Stimulated activated CD4-positive, alpha-beta T cell treated with anti-CD3 and anti-CD28 coated beads, TNF-alpha, amount 100 ng/mL, for 1 hour (primary cell): ENCODE measurements around the gene BACH2.
A peak's percentile ranks its signal among the peaks of the same experiment; 100 is the strongest.

Experiments
- DNase-seq, 3 donors: peaks; one replicate each; pipeline ENCODE4 v3.0.0-alpha.2; 2020; ENCODE audit warnings: low read depth in 3 of 3, low spot score in 1 of 3

Gene BACH2

DNA sequence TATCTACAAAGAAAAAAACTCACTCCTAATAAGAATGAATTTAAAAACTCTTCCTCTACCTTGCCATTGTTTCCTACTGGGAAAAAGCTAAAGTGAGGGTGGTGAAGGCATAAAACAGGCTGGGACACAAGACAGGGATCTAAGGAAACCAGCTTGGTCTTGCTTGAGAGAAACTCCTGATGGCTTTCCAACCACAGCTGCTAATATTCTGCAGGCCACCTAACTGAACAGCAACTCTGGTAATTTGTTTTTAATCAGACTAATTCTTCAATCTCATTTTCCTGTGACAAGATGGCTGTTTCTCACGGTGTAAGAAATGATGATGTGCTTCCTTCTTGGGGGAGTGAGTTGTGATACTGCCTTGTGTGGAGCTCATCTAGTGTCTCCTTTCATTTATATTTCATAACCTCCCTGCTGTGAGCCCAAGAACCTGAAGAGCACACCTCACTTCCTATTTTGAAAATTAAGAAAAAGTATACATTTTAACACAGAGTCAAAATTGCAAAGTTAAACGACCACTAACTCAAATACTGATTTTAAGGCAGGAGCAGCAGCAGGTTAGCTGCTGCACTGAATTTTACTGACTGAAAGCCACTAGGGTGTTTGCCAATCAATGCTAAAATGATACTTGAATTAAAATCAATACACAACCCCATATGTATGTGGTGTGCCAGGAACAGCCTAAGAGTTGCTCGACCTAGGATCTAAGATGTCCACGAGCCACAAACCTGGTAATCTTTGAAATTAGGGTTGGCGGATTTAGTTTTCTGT is 58.0 kb downstream of the BACH2 start:
- DNase-seq: no peak

DNA sequence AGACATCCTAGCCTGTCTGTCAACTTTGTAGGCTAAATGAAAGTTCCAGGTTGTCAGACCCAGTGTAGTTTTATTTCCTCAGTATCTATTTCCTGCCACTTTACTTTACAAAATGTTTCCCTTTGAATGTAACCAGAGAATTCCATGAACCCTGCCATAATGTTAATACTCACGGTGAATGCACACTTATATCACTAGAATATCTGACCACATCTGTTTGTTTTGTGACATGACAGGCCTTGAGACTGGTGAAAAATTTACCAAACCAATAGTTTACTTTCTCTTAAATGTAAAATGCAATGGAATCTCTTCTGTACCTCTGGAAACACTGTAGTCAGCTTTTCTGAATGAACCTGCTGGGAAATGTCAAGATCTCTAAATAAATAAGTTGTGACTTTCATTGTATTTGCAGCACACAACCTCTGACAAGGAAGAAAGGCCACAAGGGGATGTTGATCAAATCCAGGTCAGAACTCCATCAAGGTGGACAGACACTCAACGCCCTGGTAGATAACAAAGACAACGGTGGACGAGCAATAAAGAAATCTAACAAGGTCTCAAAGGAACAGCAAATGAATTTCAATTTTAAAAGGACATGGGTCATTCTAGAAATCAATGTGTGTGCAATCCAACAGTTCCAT is 59.2 kb downstream of the BACH2 start:
- no peak for DNase-seq

DNA sequence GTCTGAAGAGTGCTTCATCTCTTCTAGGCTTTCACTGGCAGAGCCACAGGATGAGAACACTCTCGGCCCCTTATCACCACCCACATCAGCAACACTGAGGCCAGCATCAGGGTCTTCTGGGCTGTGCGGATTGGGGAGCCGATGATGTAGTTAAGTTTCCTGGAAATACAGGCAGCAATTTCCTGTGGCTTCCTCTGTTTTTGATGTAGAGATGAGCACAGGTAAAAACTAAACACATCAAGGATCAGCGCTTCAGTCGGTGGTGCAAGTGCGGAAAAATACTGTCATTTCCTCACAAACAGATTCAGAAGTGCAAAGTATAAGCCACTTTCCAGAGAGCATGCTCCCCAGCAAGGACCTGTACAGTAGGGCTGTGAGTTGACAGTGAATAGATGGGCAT is 62.6 kb downstream of the BACH2 start:
- peak in 2 of 3 donors; percentile 47 to 53 for DNase-seq

DNA sequence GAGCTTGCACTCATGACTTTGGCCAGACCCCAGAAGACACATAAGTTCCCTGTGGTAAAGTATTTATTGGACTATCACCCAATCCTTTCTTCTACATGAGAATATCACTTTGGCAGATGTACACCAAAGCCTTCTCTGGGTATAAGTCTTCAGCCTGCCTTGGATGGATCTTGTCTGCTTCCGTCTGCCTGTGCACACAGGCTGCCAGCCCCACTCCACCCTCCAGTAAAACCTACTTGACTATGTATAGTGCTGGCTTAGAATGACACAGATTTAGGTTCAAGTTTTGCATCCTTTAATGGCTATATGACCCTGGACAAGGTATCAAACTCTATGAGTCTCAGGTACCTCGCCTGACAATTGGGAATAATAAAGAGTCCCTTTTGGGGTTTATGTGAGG is 63.4 kb downstream of the BACH2 start:
- no peak for DNase-seq

DNA sequence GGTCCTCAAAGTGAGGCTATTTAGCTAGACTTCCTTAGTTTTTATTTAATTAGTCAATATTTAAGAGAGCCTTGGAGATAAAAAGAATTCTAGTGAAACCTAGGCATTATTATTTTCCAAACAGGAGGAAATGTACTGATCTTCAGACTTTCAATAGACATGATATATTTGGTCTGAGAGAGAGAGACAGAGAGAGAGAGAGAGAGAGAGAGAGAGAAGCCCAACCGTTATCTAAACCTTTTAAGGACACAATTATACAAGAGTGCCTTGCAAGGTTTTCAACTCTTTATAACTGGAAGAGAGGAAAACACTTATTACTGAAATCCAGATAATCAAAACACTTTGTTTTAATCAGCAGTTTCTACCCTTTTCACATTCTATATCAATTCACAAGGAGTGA is 64.8 kb downstream of the BACH2 start:
- DNase-seq: no peak

DNA sequence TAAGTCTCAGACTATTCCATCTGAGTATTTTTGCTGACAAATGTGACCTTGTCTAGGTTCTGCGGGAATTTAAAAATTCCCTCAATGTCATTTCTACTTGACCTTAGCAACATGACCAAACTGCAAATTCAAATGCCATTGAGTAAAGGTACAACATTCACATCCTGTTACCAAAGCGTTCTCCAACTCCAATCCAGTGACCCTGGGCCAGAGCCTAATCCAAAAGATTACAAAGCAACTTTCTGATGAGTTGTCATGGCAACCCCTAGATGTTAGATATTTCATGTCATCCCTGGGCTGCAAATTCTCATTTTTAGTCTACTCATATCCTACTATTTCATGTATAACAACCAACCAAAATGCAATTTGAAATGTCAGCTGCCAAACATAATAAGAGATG is 65.3 kb downstream of the BACH2 start:
- no peak for DNase-seq

DNA sequence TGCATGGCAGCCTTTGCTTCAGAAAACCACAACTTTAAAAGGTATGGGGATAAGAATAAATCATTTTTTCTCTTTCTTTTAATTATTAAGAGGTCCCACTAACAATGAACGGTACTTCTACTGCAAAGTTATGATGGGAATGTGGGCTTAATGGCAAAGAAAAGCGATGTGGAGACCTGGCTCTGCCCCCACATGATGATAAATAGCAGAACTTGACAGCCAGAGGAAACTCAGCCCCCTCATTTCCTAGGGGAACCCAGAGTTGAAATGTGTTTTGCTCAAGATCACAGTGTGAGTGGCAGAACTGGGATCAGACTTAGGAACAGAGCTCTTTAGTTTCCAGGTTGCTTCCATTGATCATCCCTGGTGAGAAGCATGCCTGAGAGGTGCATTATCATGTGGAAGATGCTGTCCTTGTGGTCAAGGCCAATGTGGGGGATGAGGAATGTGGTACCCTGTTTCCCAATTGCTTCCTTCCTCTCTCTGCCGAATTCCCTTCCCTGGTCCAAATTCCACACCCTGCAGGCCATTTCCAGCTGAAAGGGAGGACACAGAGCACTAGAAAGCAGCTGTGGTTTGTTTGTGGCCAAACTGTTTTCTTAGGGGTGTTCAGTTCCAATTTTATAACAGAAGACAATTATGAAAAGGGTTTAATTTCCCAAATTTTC is 66.0 kb downstream of the BACH2 start:
- no peak for DNase-seq

DNA sequence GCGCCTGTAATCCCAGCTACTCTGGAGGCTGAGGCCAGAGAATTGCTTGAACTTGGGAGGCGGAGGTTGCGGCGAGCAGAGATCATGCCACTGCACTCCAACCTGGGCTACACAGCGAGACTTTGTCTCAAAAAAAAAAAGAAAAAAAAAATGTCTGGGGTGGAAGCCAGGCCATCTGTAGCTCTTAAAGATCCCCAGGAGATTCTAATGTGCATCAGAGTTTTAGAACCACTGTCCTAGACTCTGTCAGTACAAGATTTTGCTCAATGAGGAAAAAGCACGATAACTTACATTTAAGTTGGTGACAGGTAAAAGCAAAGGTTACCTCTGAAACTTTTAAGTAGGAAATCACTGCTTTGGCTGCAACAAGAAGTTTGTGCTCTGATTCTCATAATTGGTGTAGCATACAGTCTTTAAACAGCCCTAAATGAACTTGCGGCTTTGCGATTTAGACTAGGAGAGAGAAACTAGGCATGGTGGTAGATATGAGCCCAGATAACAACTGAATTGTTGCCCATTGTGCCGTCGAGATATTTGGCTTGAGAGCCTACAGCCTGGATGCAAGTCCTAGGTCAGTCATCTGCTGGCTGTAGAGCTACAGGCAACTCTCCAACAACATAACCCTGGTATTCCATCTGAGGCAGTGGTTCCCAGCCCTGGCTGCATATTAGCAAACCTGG is 67.2 kb downstream of the BACH2 start:
- no peak for DNase-seq

DNA sequence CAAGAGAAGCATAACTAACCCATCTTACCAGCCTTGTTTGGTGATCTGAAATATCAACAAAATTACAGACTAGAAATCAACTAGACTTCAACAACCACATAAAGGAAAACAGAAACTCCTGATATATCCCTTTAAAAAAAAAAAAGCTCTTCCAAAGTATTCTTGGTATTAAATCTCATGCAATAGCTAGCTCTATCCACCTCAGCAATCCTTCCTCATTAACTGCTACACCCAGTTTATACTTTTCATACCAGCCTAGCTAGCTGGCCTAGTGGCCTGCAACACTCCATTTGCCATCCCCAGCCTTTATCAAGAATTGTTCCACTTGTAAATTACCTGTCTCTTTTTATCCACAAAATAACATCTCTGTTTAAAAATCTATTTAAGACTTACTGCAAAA is 69.0 kb downstream of the BACH2 start:
- DNase-seq: no peak

DNA sequence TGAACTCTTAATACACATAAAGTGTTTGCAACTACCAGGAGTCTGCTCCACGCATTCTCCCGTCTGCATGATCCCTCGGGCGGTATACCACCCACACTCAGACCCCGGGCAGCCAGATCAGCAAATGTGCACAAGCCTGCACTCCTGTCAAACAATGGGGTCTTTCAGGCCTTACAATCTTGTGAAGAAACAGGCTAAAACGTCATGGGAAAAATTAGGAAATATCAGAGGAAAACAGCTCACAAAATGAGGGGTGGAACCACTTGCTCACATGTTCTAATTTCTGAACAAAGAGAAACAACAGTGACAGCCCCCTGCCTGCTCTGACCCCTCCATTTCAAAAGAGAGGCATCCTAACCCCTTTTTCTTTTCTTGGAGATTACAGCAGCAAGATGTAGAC is 69.4 kb downstream of the BACH2 start:
- DNase-seq: no peak

DNA sequence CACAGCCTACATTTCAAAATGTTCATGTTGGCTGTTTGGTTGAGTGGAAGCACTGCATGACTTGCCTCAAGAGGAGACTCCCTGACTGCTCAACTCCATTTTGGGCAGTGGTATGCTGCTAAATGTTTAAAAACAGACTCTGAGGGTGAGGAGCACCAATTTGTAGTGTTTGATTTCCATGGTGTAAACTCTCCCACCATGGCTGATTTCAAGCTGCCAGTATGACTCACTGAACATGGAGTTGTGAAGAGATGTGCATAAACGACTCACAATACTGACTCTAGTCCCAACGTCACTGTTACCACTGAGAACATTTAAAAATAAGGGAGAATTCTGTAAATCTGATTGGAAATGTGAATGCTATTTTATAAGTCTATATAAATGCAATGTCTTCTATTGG is 70.4 kb downstream of the BACH2 start:
- no peak for DNase-seq

DNA sequence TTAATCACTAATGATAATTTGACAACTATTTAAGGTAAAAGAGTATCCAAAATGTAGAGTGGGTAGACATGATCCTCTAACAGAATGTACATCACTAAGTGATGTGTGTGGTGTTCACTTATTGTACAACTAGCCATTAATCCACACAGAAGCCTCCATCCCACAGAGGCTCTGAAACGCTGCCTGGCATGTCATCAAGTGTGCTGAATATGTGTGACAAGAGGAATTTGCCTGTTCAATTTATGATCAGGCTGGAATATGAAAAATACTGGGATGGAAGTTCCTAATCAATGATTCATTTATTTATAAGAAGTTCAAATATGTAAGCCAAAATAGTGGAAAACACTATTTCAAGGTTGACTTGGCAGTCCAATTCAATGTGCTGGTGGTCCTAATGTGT is 72.4 kb downstream of the BACH2 start:
- no peak for DNase-seq

DNA sequence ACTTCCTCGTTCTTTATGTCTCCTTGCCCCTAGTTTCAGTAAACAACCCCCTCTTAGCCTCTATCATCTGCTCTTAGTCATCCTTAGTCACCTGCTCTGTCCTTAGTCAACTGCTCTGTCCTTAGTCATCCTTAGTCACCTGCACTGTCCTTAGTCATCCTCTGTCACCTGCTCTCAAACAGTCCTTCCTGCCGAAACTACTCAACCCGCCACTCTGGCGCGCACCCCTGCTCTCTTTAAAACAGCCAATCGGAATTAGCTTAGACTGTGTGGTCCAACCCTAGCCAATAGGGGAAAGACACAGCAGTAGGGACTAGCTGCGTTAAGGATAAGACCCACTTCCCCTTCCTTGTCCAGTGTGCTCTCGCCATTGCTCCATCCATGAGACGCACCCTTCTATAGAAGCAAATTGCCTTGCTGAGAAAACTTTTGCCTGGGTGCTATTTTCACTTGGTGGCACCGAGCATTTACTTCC is 73.9 kb downstream of the BACH2 start:
- peak in 1 of 3 donors; percentile 34 for DNase-seq

DNA sequence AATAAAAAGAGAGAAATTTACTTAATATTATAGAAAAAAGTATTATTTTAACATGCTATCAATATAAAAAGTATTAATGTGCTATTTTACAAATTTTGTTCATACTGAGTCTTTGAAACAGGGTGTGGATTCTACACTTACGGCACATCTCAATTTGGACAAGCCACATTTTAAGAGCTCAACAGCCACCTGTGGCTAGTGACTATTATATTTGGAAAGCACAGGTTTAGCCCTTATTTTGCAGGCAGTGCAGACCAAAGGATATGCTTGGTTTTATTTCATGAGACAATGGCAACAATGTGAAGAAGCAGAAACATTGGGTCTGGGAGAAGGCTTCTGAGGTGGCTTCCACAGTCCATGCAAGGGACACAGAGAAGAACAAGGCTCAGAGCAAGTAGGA is 74.6 kb downstream of the BACH2 start:
- no peak for DNase-seq

DNA sequence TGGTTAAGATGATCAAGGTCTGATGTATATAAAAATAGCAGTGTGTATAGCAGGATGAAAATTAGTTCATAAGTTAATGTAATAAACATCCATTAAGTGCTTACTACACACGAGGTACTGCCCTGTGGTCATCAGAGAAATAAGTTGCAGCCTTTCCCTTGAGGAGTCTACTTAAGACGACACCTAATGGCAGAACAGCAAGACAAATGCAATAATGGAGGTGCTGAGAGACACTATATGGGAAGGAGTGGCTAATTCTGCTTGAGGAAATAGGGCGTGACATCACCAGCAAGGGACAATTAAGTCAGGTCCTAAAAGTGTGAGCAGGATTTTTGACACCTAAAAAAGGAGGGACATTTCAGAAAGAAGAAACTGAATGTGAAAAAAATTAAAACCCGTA is 75.2 kb downstream of the BACH2 start:
- no peak for DNase-seq

DNA sequence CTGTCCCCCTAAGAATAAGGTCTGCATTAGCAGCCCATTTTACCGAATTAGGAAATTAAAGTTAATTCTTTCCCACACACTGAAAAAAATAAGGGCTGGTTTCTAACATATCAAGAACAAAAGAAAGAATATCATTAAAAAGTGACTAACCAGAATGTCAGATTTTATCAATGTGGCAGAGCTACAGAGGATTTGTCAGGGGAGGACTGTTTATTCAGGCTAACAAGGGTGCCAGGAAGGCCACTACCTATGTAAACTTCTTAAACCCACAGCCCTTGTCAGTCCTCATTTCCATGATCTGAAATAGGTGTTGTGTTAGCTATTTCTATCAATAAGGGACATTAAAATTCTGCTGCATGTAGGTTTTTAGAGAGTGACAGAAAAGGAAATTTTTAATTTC is 76.4 kb downstream of the BACH2 start:
- no peak for DNase-seq

DNA sequence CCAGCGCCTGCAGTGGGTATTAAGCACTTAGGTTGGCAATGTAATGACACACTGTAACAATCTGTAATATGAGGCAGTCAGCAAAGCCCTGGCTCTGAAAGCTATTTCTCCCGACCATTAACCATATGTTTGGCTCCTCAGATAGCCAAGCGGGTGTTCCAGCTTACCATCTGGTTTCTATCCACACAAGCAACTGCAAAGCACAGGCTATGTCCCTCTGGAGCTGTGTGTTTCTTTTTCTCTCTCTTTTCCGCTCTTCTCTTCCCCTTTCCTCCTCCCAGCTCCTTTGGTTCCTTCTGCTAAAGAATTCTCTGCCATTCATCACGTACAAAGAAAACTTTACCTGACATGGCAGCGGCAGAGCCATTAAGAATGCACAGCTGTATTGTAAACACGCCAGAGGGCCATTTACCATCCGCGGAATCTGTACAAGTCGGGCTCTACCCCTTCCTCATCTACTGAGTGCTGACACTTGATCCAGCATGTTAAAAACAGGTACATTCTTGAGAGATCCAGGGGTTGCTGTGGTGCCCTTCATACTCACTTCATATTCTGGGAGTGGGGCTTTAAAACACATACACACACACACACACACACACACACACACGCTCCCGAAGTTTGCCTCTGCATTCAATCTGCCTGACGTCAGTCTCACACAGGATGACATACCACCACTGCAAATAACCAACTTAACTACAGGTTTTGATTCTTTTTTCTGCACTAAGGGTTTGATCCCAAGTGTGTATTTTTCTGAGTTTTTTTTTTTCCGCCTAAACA is 77.2 kb downstream of the BACH2 start:
- no peak for DNase-seq

DNA sequence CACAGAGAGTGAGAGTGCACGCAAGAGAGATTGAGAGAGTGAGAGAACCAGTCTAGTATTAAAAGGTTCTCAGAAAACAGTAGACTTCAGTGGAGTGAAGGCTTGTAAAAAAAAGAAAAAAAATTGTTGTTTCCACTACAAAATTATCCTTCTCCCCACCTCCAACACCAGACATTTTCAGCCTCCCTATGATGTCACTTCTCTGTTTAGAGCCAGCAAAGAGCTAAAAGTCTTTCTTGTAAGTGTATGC is 77.8 kb downstream of the BACH2 start:
- no peak for DNase-seq

DNA sequence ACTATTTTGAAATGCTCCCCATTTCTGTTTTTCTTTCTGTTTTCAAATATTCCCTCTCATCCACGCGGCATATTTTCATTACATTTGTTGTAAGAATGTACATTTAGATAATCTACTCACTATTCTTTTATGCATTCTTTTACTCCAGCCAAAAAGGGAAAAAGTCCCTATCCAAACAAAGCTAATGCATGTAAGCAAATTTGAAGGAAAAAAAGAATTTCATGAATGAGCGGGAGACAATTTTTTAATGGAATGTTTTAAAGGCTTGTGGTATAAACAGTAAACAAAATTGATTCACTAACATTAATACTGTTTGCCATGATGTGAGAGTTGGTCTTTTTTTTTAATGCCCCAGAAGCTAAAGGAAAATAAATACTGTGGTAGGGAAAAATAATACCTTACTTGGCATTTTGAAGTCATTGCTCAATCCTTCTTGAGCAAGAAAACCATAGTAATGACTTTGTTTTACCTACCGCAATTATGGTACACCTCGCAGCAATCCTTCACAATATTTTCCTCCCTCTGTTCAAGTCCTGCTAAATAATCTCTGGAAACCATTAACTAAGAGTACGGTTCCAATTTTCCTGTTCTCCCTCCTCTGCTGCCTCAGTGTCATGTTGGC is 79.0 kb downstream of the BACH2 start:
- DNase-seq: no peak

DNA sequence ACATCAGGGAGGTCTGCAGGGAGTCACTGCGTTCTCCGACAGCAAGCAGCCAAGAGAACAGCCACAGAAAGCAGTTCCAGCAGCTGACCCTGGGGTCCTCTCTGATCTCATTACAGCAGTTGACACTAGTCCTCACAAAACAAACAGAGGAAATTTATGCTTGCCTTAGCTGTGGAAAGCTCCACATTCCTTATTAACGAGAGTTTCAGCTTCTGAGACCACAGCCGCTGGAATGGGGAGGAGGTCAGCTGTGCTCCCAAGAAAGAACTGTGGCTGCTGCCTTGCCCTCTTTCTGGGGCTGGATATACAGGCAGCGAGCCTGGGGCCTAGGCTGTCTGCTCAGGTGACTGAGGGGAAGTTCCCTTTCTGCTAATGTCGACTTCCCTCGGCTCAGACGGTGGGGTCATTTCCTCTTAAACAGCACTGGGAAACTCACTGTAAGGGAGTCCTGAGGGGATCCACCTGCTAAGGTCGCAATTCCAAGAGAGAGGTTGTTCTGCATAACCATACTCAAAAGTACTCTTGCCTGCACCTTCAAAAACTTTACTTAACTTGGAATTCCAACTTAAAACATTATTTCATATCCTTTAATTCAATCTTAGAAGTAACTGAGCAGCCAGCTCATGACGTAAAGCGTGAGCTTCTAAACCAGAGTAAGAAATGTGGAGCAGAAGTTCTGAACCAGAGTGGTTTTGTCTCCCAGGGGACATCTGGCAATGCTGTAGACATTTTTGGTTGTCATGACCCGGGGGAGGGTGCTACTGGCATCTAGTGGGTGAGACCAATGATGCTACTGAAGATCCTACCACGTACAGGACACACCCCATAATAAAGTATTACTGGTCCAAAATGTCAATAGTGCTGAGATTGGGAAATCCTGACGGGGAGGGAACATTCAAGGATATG is 80.3 kb downstream of the BACH2 start:
- DNase-seq: no peak
